ENCODE results near the gene ST3GAL3. TPM values are rescaled to one million over a fixed set of nuclear protein-coding genes. Genes with fewer than 3 reads are reported as not detected.

ST3GAL3 gene
- total and polyA plus RNA-seq, 2 experiments from 2014 or later, result 4.5 to 7.0 TPM

DNA sequence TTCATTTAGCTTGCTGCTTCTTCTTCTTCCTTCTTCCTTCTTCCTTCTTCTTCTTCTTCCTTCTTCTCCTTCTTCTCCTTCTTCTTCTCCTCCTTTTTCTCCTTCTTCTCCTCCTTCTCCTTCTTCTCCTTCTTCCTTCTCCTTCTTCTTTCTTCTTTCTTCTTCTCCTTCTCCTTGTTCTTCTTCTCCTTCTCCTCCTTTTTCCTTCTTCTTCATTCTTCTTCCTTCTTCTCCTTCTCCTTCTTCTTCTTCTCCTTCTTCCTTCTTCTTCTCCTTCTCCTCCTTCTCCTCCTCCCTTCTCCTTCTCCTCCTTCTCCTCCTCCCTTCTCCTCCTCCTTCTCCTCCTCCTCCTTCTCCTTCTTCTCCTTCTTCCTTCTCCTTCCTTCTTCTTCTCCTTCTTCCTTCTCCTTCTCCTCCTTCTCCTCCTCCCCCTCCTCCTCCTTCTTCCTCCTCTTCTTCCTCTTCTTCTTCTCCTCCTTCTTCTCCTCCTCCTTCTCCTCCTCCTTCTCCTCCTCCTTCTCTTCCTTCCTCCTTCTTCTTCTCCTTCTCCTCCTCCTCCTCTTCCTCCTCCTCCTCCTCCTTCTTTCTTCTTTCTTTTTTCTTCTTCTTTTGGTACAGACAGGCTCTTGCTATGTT lies 110.1 kb downstream of the ST3GAL3 start:
- Histone ChIP-seq H3K27me3 (ENCODE audit: insufficient read depth) (no peaks in the 10 kb centered on the region), H3K36me3 (ENCODE audit: insufficient read depth) (no peaks in the 10 kb centered on the region), H3K9me2 (ENCODE audit: insufficient read depth) (0 out of 2 replicates have a peak, but pooled peaks cover 9% of the 10 kb centered on the region), H3K4me2 (no peak overlapping the region), H2AFZ (no peak overlapping the region), H3K79me2 (replicated peaks; ENCODE audit: insufficient read depth) (no peaks in the 10 kb centered on the region), H3K27ac (ENCODE audit: low read depth) (no peak overlapping the region), H3F3A (replicated peaks; ENCODE audit: low read depth) (no peaks in the 10 kb centered on the region), H4K20me1 (replicated peaks; ENCODE audit: insufficient read depth) (no peaks in the 10 kb centered on the region), H3K4me1 (ENCODE audit: insufficient read depth) (peaks cover 11% of the 10 kb centered on the region), H3K4me3 (no peak overlapping the region)
- Mint-ChIP-seq H3K4me1 (peaks cover 6% of the 10 kb centered on the region), H3K27ac (no peak overlapping the region), H3K4me3 (no peak overlapping the region), H3K9me3 (peaks cover 14% of the 10 kb centered on the region; the same call in 2 of the 3 replicates), H3K27me3 (ENCODE audit: insufficient read depth, low read depth, poor library complexity) (peaks cover 4% of the 10 kb centered on the region), H3K36me3 (ENCODE audit: low read depth) (peaks cover 18% of the 10 kb centered on the region; the same call in 2 of the 3 replicates)
- no peak for DNase-seq (ENCODE audit: low spot score)
- TF ChIP-seq EZH2phosphoT487 (IDR thresholded peaks at IDR 0.05; ENCODE audit: unreplicated experiment) (no peak), CREB1 (CRISPR knock-in tag; IDR thresholded peaks at IDR 0.05; ENCODE audit: low read depth) (no peak), EZH2 (IDR thresholded peaks at IDR 0.05; ENCODE audit: low read depth, unreplicated experiment) (no peak)
- TF ChIP-seq, protein P1, sequence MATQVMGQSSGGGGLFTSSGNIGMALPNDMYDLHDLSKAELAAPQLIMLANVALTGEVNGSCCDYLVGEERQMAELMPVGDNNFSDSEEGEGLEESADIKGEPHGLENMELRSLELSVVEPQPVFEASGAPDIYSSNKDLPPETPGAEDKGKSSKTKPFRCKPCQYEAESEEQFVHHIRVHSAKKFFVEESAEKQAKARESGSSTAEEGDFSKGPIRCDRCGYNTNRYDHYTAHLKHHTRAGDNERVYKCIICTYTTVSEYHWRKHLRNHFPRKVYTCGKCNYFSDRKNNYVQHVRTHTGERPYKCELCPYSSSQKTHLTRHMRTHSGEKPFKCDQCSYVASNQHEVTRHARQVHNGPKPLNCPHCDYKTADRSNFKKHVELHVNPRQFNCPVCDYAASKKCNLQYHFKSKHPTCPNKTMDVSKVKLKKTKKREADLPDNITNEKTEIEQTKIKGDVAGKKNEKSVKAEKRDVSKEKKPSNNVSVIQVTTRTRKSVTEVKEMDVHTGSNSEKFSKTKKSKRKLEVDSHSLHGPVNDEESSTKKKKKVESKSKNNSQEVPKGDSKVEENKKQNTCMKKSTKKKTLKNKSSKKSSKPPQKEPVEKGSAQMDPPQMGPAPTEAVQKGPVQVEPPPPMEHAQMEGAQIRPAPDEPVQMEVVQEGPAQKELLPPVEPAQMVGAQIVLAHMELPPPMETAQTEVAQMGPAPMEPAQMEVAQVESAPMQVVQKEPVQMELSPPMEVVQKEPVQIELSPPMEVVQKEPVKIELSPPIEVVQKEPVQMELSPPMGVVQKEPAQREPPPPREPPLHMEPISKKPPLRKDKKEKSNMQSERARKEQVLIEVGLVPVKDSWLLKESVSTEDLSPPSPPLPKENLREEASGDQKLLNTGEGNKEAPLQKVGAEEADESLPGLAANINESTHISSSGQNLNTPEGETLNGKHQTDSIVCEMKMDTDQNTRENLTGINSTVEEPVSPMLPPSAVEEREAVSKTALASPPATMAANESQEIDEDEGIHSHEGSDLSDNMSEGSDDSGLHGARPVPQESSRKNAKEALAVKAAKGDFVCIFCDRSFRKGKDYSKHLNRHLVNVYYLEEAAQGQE (IDR thresholded peaks at IDR 0.05; ENCODE audit: unreplicated experiment), result no peak
- TF ChIP-seq, protein P2, sequence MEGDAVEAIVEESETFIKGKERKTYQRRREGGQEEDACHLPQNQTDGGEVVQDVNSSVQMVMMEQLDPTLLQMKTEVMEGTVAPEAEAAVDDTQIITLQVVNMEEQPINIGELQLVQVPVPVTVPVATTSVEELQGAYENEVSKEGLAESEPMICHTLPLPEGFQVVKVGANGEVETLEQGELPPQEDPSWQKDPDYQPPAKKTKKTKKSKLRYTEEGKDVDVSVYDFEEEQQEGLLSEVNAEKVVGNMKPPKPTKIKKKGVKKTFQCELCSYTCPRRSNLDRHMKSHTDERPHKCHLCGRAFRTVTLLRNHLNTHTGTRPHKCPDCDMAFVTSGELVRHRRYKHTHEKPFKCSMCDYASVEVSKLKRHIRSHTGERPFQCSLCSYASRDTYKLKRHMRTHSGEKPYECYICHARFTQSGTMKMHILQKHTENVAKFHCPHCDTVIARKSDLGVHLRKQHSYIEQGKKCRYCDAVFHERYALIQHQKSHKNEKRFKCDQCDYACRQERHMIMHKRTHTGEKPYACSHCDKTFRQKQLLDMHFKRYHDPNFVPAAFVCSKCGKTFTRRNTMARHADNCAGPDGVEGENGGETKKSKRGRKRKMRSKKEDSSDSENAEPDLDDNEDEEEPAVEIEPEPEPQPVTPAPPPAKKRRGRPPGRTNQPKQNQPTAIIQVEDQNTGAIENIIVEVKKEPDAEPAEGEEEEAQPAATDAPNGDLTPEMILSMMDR (conservative IDR thresholded peaks at IDR 0.05; ENCODE audit: low read depth in 2 of 2), result no peak
- ATAC-seq, result no peak

DNA sequence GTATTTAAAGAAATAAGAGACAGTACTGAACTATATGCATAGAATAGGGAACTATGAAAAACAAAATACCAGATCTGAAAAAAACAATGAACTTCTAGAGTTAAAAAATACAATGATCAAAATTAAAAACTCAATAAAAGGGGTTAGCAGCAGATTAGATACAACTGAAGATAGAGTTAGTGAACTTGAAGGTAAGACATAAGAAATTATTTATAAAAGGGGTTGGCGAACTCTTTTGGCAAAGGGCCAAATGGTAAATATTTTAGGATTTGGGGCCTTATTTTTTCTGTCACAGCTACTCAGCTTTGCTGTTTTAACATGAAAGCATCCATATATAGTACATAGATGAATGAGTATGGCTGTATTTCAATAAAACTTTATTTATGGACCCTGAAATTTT lies 111.4 kb downstream of the ST3GAL3 start:
- no peaks in the 10 kb centered on the region for H3K4me1 Mint-ChIP-seq
- 0 out of 2 replicates have a peak, but pooled peaks cover 9% of the 10 kb centered on the region for H3K9me2 ChIP-seq (ENCODE audit: insufficient read depth)
- H3K27me3 Mint-ChIP-seq (ENCODE audit: insufficient read depth, low read depth, poor library complexity), result peaks cover 3% of the 10 kb centered on the region
- H3K36me3 ChIP-seq (ENCODE audit: insufficient read depth), result no peaks in the 10 kb centered on the region
- TF ChIP-seq, protein P3, sequence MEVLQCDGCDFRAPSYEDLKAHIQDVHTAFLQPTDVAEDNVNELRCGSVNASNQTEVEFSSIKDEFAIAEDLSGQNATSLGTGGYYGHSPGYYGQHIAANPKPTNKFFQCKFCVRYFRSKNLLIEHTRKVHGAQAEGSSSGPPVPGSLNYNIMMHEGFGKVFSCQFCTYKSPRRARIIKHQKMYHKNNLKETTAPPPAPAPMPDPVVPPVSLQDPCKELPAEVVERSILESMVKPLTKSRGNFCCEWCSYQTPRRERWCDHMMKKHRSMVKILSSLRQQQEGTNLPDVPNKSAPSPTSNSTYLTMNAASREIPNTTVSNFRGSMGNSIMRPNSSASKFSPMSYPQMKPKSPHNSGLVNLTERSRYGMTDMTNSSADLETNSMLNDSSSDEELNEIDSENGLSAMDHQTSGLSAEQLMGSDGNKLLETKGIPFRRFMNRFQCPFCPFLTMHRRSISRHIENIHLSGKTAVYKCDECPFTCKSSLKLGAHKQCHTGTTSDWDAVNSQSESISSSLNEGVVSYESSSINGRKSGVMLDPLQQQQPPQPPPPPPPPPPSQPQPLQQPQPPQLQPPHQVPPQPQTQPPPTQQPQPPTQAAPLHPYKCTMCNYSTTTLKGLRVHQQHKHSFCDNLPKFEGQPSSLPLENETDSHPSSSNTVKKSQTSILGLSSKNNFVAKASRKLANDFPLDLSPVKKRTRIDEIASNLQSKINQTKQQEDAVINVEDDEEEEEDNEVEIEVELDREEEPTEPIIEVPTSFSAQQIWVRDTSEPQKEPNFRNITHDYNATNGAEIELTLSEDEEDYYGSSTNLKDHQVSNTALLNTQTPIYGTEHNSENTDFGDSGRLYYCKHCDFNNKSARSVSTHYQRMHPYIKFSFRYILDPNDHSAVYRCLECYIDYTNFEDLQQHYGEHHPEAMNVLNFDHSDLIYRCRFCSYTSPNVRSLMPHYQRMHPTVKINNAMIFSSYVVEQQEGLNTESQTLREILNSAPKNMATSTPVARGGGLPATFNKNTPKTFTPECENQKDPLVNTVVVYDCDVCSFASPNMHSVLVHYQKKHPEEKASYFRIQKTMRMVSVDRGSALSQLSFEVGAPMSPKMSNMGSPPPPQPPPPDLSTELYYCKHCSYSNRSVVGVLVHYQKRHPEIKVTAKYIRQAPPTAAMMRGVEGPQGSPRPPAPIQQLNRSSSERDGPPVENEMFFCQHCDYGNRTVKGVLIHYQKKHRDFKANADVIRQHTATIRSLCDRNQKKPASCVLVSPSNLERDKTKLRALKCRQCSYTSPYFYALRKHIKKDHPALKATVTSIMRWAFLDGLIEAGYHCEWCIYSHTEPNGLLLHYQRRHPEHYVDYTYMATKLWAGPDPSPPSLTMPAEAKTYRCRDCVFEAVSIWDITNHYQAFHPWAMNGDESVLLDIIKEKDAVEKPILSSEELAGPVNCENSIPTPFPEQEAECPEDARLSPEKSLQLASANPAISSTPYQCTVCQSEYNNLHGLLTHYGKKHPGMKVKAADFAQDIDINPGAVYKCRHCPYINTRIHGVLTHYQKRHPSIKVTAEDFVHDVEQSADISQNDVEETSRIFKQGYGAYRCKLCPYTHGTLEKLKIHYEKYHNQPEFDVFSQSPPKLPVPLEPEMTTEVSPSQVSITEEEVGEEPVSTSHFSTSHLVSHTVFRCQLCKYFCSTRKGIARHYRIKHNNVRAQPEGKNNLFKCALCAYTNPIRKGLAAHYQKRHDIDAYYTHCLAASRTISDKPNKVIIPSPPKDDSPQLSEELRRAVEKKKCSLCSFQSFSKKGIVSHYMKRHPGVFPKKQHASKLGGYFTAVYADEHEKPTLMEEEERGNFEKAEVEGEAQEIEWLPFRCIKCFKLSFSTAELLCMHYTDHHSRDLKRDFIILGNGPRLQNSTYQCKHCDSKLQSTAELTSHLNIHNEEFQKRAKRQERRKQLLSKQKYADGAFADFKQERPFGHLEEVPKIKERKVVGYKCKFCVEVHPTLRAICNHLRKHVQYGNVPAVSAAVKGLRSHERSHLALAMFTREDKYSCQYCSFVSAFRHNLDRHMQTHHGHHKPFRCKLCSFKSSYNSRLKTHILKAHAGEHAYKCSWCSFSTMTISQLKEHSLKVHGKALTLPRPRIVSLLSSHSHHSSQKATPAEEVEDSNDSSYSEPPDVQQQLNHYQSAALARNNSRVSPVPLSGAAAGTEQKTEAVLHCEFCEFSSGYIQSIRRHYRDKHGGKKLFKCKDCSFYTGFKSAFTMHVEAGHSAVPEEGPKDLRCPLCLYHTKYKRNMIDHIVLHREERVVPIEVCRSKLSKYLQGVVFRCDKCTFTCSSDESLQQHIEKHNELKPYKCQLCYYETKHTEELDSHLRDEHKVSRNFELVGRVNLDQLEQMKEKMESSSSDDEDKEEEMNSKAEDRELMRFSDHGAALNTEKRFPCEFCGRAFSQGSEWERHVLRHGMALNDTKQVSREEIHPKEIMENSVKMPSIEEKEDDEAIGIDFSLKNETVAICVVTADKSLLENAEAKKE (CRISPR knock-in tag; IDR thresholded peaks at IDR 0.05), result no peak
- TF ChIP-seq POLR2AphosphoS5 (IDR thresholded peaks at IDR 0.05; ENCODE audit: low read depth), result no peak
- TF ChIP-seq, protein P4, sequence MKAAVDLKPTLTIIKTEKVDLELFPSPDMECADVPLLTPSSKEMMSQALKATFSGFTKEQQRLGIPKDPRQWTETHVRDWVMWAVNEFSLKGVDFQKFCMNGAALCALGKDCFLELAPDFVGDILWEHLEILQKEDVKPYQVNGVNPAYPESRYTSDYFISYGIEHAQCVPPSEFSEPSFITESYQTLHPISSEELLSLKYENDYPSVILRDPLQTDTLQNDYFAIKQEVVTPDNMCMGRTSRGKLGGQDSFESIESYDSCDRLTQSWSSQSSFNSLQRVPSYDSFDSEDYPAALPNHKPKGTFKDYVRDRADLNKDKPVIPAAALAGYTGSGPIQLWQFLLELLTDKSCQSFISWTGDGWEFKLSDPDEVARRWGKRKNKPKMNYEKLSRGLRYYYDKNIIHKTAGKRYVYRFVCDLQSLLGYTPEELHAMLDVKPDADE (IDR thresholded peaks at IDR 0.05), result no peak
- no peak overlapping the region for H3K4me2 ChIP-seq
- DNase-seq (ENCODE audit: low spot score), result no peak
- H3K4me1 ChIP-seq (ENCODE audit: insufficient read depth), result no peaks in the 10 kb centered on the region
- H2AFZ ChIP-seq, result no peak overlapping the region
- no peak overlapping the region for H3K4me3 Mint-ChIP-seq
- no peaks in the 10 kb centered on the region for H3K79me2 ChIP-seq (replicated peaks; ENCODE audit: insufficient read depth)
- no peak overlapping the region for H3K27ac Mint-ChIP-seq
- peaks cover 14% of the 10 kb centered on the region; the same call in 2 of the 3 replicates for H3K9me3 Mint-ChIP-seq
- no peaks in the 10 kb centered on the region for H4K20me1 ChIP-seq (replicated peaks; ENCODE audit: insufficient read depth)
- H3K36me3 Mint-ChIP-seq (ENCODE audit: low read depth), result peaks cover 18% of the 10 kb centered on the region; the same call in 2 of the 3 replicates
- ATAC-seq, result no peak
- H3F3A ChIP-seq (replicated peaks; ENCODE audit: low read depth), result no peaks in the 10 kb centered on the region
- H3K27ac ChIP-seq (ENCODE audit: low read depth), result no peak overlapping the region
- no peaks in the 10 kb centered on the region for H3K27me3 ChIP-seq (ENCODE audit: insufficient read depth)
- no peak overlapping the region for H3K4me3 ChIP-seq

Measured in GM23338 (cell line).